Measurements from ENCODE around the gene KAZN. TPM values are rescaled to one million over a fixed set of nuclear protein-coding genes. Genes with fewer than 3 reads are reported as not detected.

KAZN gene
- total RNA-seq, 1 experiment from 2014 or later = 2.4 TPM

DNA sequence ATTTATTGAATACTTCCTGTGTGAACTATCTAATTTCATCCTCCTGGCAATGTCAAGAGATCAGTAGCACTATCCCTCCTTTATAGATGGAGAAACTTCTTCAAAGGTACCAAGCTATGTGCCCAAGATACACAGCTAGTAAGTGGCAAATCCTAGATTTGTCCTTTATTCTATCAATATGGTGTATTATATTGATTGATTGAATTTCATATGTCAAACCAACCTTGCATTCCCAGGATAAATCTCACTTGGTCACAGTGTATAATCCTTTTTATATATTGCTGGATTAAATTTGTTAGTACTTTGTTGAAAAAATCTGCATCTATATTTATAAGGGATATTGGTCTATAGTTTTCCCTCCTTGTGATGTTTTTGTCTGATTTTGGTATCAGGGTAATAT, 506.3 kb downstream of the KAZN start:
- Histone ChIP-seq H3K4me3 (ENCODE audit: low read depth, low read length) (no peak overlapping the region), H3K4me1 (0 out of 2 replicates have a peak, but pooled peaks cover 5% of the 10 kb centered on the region), H3K9me3 (no peaks in the 10 kb centered on the region), H3K36me3 (ENCODE audit: control insufficient read depth, insufficient read depth, low read length) (no peaks in the 10 kb centered on the region), H3K27me3 (replicated peaks; ENCODE audit: control insufficient read depth, insufficient read depth, low read length) (no peaks in the 10 kb centered on the region; the same call in none of the 2 replicates)
- DNase-seq = no peak
- intact Hi-C loops (cut with micrococcal nuclease; ENCODE audit: unreplicated experiment) = loop anchor here (5.0 to 10.0 kb wide), 3 partner anchors 57 to 1140 kb away; no protein-coding TSS in a partner anchor
- Mint-ChIP-seq H3K36me3 (ENCODE audit: insufficient read depth, unreplicated experiment) (no peaks in the 10 kb centered on the region), H3K9me3 (ENCODE audit: unreplicated experiment) (no peaks in the 10 kb centered on the region), H3K4me3 (ENCODE audit: unreplicated experiment) (no peak overlapping the region), H3K27me3 (ENCODE audit: insufficient read depth, unreplicated experiment) (peaks cover 13% of the 10 kb centered on the region), H3K27ac (ENCODE audit: unreplicated experiment) (no peak overlapping the region), H3K4me1 (ENCODE audit: low read depth, unreplicated experiment) (peaks cover 3% of the 10 kb centered on the region)
- ChIA-PET POLR2A (no interaction called here), CTCF (no interaction called here)
- no TSS peak for BruUV-seq (replicated peaks)
- TF ChIP-seq, protein P1, sequence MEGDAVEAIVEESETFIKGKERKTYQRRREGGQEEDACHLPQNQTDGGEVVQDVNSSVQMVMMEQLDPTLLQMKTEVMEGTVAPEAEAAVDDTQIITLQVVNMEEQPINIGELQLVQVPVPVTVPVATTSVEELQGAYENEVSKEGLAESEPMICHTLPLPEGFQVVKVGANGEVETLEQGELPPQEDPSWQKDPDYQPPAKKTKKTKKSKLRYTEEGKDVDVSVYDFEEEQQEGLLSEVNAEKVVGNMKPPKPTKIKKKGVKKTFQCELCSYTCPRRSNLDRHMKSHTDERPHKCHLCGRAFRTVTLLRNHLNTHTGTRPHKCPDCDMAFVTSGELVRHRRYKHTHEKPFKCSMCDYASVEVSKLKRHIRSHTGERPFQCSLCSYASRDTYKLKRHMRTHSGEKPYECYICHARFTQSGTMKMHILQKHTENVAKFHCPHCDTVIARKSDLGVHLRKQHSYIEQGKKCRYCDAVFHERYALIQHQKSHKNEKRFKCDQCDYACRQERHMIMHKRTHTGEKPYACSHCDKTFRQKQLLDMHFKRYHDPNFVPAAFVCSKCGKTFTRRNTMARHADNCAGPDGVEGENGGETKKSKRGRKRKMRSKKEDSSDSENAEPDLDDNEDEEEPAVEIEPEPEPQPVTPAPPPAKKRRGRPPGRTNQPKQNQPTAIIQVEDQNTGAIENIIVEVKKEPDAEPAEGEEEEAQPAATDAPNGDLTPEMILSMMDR (IDR thresholded peaks at IDR 0.05; ENCODE audit: insufficient read depth in 1 of 2, low read depth in 1 of 2, low read length in 1 of 2, severe bottlenecking in 1 of 2, unreplicated experiment in 1 of 2) = no peak

DNA sequence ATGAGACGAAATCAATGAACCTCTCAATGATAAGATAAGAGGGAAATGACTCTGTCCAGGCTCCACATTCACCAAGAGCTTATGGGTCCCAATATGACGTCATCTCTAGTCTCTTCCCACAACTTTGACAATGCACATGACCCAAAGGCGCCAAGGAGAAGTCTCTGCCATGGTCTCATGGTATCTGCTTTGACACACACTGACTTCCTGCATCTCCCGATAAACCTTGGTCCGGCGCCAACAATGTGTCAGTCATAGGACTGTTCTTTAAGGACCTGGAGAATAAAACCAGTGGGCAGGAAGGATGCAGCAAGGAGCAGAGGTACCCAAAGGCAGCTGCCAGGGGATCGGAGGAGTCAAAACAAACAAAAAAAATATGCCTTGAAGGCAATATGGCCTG, 508.1 kb downstream of the KAZN start:
- Histone ChIP-seq H3K9me3 (no peaks in the 10 kb centered on the region), H3K4me1 (no peaks in the 10 kb centered on the region), H3K27me3 (replicated peaks; ENCODE audit: control insufficient read depth, insufficient read depth, low read length) (no peaks in the 10 kb centered on the region), H3K4me3 (ENCODE audit: low read depth, low read length) (no peak overlapping the region), H3K36me3 (ENCODE audit: control insufficient read depth, insufficient read depth, low read length) (no peaks in the 10 kb centered on the region)
- no peak for DNase-seq
- H3K4me3 Mint-ChIP-seq (ENCODE audit: unreplicated experiment) = no peak overlapping the region
- no peaks in the 10 kb centered on the region for H3K9me3 Mint-ChIP-seq (ENCODE audit: unreplicated experiment)
- H3K4me1 Mint-ChIP-seq (ENCODE audit: low read depth, unreplicated experiment) = no peaks in the 10 kb centered on the region
- TF ChIP-seq, protein P1 (IDR thresholded peaks at IDR 0.05; ENCODE audit: insufficient read depth in 1 of 2, low read depth in 1 of 2, low read length in 1 of 2, severe bottlenecking in 1 of 2, unreplicated experiment in 1 of 2) = no peak
- intact Hi-C loops (cut with micrococcal nuclease; ENCODE audit: unreplicated experiment) = loop anchor here (10.0 kb wide), 1 partner anchor 1142 kb away; no protein-coding TSS in a partner anchor
- no peak overlapping the region for H3K27ac Mint-ChIP-seq (ENCODE audit: unreplicated experiment)
- H3K36me3 Mint-ChIP-seq (ENCODE audit: insufficient read depth, unreplicated experiment) = no peaks in the 10 kb centered on the region
- ChIA-PET CTCF (no interaction called here), POLR2A (no interaction called here)
- no TSS peak for BruUV-seq (replicated peaks)
- peaks cover 4% of the 10 kb centered on the region for H3K27me3 Mint-ChIP-seq (ENCODE audit: insufficient read depth, unreplicated experiment)

DNA sequence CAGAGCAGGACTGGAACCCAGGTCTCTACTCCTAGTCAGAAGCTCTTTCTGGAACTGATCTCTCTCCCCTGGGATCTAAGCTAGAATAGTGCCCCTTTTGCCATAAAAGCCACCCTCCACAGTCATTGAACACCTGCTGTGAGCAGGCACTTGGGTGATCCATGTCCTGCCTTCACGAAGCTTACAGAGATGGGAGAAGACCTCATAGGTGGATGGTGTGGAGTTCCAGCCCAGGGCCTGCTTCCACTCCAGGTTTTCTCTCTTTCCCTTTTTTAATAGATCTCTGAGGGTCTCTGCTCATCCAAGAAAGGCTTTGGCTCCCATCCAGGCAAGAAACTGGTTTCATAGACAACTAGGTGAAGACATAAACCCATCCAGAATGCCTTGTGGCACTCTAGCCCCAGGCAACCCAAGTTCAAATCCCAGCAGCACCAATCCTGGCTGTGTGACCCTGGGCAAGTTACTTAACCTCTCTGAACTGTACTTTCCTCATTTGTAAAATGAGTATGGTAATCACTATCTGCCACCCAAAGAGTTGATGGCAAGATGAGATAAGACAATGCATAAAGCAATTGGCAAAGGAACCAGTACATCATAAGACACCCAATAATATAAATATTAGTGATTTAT, 508.7 kb downstream of the KAZN start:
- Mint-ChIP-seq H3K9me3 (ENCODE audit: unreplicated experiment) (no peaks in the 10 kb centered on the region), H3K36me3 (ENCODE audit: insufficient read depth, unreplicated experiment) (no peaks in the 10 kb centered on the region), H3K4me3 (ENCODE audit: unreplicated experiment) (no peak overlapping the region), H3K4me1 (ENCODE audit: low read depth, unreplicated experiment) (no peaks in the 10 kb centered on the region), H3K27me3 (ENCODE audit: insufficient read depth, unreplicated experiment) (no peaks in the 10 kb centered on the region), H3K27ac (ENCODE audit: unreplicated experiment) (no peak overlapping the region)
- no peaks in the 10 kb centered on the region for H3K9me3 ChIP-seq
- no TSS peak for BruUV-seq (replicated peaks)
- no peaks in the 10 kb centered on the region for H3K4me1 ChIP-seq
- no peak overlapping the region for H3K4me3 ChIP-seq (ENCODE audit: low read depth, low read length)
- POLR2A ChIA-PET = no interaction called here
- H3K27me3 ChIP-seq (replicated peaks; ENCODE audit: control insufficient read depth, insufficient read depth, low read length) = no peaks in the 10 kb centered on the region
- no peak for DNase-seq
- CTCF ChIA-PET = no interaction called here
- no peaks in the 10 kb centered on the region for H3K36me3 ChIP-seq (ENCODE audit: control insufficient read depth, insufficient read depth, low read length)
- intact Hi-C loops (cut with micrococcal nuclease; ENCODE audit: unreplicated experiment) = loop anchor here (10.0 kb wide), 1 partner anchor 1142 kb away; no protein-coding TSS in a partner anchor
- TF ChIP-seq, protein P1 (IDR thresholded peaks at IDR 0.05; ENCODE audit: insufficient read depth in 1 of 2, low read depth in 1 of 2, low read length in 1 of 2, severe bottlenecking in 1 of 2, unreplicated experiment in 1 of 2) = no peak

Data from Caco-2 (cell line).